ENCODE measurements around the gene VARS2. TPM values are rescaled to one million over a fixed set of nuclear protein-coding genes. Genes with fewer than 3 reads are reported as not detected.

The VARS2 gene
- total and polyA plus RNA-seq, 8 donors, result 11.3 to 40.6 (median 18.9) TPM

- no peak for FAIRE-seq
- WGBS, 2 donors, result 92 to 93% methylated on average over 4 of the region's 4 CpGs
- no peak overlapping the region for H3K4me3 ChIP-seq
- no peaks in the 10 kb centered on the region for H3K9me3 ChIP-seq
- no peak for ATAC-seq
- no peak overlapping the region for H3K27ac ChIP-seq
- H3K4me1 ChIP-seq, result peaks cover 8 to 12% (median 10%) of the 10 kb centered on the region in 3 donors
- intact Hi-C loops (cut with DNase I), result no loop called here
- no peak for TF ChIP-seq CTCF (IDR thresholded peaks at IDR 0.05)
- no peaks in the 10 kb centered on the region for H3K27me3 ChIP-seq
- peaks cover 0 to 73% (median 25%) of the 10 kb centered on the region in 3 donors for H3K36me3 ChIP-seq
- no peak for DNase-seq
Observed at GRCh38 chr6:30891450-30891723, 22.7 kb upstream of the VARS2 start.

GRCh38 chr6:30891816-30892538 lies 22.1 kb upstream of the VARS2 start:
- DNase-seq, result no peak
- no peak overlapping the region for H3K4me3 ChIP-seq
- peaks cover 0 to 79% (median 27%) of the 10 kb centered on the region in 3 donors for H3K36me3 ChIP-seq
- intact Hi-C loops (cut with DNase I), result no loop called here
- no peaks in the 10 kb centered on the region for H3K9me3 ChIP-seq
- no peaks in the 10 kb centered on the region for H3K27me3 ChIP-seq
- FAIRE-seq, result no peak
- peaks cover 4 to 8% (median 6%) of the 10 kb centered on the region in 3 donors for H3K4me1 ChIP-seq
- 87 to 95% methylated on average over 21 of the region's 21 CpGs for WGBS, 2 donors
- TF ChIP-seq CTCF (IDR thresholded peaks at IDR 0.05), result no peak
- no peak overlapping the region for H3K27ac ChIP-seq
- ATAC-seq, result no peak

- intact Hi-C loops (cut with DNase I), result no loop called here
- Histone ChIP-seq H3K4me3 (no peak overlapping the region), H3K27ac (no peak overlapping the region), H3K4me1 (peaks cover 0 to 1% (median 0%) of the 10 kb centered on the region in 3 donors), H3K27me3 (no peaks in the 10 kb centered on the region), H3K9me3 (no peaks in the 10 kb centered on the region), H3K36me3 (peaks cover 0 to 90% (median 37%) of the 10 kb centered on the region in 3 donors)
- FAIRE-seq (no peak), DNase-seq (peak in 1 of 6 donors; percentile 32), ATAC-seq (no peak)
- 89 to 91% methylated on average over 16 of the region's 16 CpGs for WGBS, 2 donors
- no peak for TF ChIP-seq CTCF (IDR thresholded peaks at IDR 0.05)
Observed at GRCh38 chr6:30893001-30893591, 20.9 kb upstream of the VARS2 start.

- DNase-seq, result no peak
- TF ChIP-seq CTCF (IDR thresholded peaks at IDR 0.05), result no peak
- ATAC-seq, result no peak
- Histone ChIP-seq H3K27me3 (no peaks in the 10 kb centered on the region), H3K27ac (no peak overlapping the region), H3K36me3 (peaks cover 0 to 94% (median 42%) of the 10 kb centered on the region in 3 donors), H3K4me1 (no peaks in the 10 kb centered on the region), H3K9me3 (no peaks in the 10 kb centered on the region), H3K4me3 (no peak overlapping the region)
- no peak for FAIRE-seq
- 88 to 94% methylated on average over 8 of the region's 8 CpGs for WGBS, 2 donors
- intact Hi-C loops (cut with DNase I), result no loop called here
Observed at GRCh38 chr6:30893666-30894065, 20.4 kb upstream of the VARS2 start.

- intact Hi-C loops (cut with DNase I), result no loop called here
- TF ChIP-seq CTCF (IDR thresholded peaks at IDR 0.05), result no peak
- H3K4me3 ChIP-seq, result no peak overlapping the region
- no peaks in the 10 kb centered on the region for H3K9me3 ChIP-seq
- no peaks in the 10 kb centered on the region for H3K27me3 ChIP-seq
- FAIRE-seq (no peak), ATAC-seq (no peak), DNase-seq (no peak)
- no peak overlapping the region for H3K27ac ChIP-seq
- WGBS, 2 donors, result 91 to 94% methylated on average over 12 of the region's 12 CpGs
- H3K36me3 ChIP-seq, result peaks cover 0 to 94% (median 39%) of the 10 kb centered on the region in 3 donors
- H3K4me1 ChIP-seq, result no peaks in the 10 kb centered on the region
Observed at GRCh38 chr6:30894381-30894780, 19.7 kb upstream of the VARS2 start.
